Upper lobe of right lung (tissue), 1 donor: Measurements from ENCODE around the gene PRDM5. TPM values are rescaled to one million over a fixed set of nuclear protein-coding genes. Genes with fewer than 3 reads are reported as not detected.

Experiments
- ATAC-seq: fragments of 200-7000 bp; cut with Tn5 transposase; one replicate; pipeline ENCODE4 v1.9.1; 2020; ENCODE audit warnings: mild to moderate bottlenecking, moderate library complexity
- DNase-seq: peaks from one replicate; pipeline ENCODE4 v3.0.0-alpha.2; 2020
- H3K27ac ChIP-seq: fragments of 200-600 bp; one replicate; pipeline ENCODE4 v1.8.0; 2022
- H3K27me3 ChIP-seq: fragments of 200-600 bp; one replicate; pipeline ENCODE4 v1.8.0; 2022; ENCODE audit warnings: mild to moderate bottlenecking
- H3K36me3 ChIP-seq: fragments of 200-600 bp; one replicate; pipeline ENCODE4 v1.8.0; 2022
- H3K4me1 ChIP-seq: fragments of 200-600 bp; one replicate; pipeline ENCODE4 v1.8.0; 2022
- H3K4me3 ChIP-seq: fragments of 200-600 bp; one replicate; pipeline ENCODE4 v1.8.0; 2022; ENCODE audit warnings: mild to moderate bottlenecking
- H3K9me3 ChIP-seq: fragments of 200-600 bp; one replicate; pipeline ENCODE4 v1.8.0; 2022
- CTCF ChIP-seq: fragments of 200-600 bp; IDR thresholded peaks from one replicate; pipeline ENCODE4 v1.8.0; 2022; ENCODE audit warnings: antibody characterized with exemption
- intact Hi-C: fragments of 100-400 bp; cut with DNase I; formaldehyde crosslinking; loops from one replicate; pipeline ENCODE4 v1.11.0; 2022
- total RNA-seq: library from RNA; stranded (reverse); fragmentation: NEBNext Ultra II Directional; extraction: Animal tissue kit (Norgen Biotek cat#: 25700); gene quantifications from one replicate; pipeline ENCODE4 v1.2.1, GENCODE V29; 2021
- donor health status: DM: no; HTN: yes; CAD: no; lungs with severe emphysema.

Gene PRDM5
- total RNA-seq, 1 donor from 2014 or later, result 17.0 TPM

GRCh38 chr4:120765260-120765680 lies 157.3 kb downstream of the PRDM5 start:
- Histone ChIP-seq H3K9me3 (no peaks in the 10 kb centered on the region), H3K27me3 (no peaks in the 10 kb centered on the region), H3K36me3 (no peaks in the 10 kb centered on the region), H3K4me3 (no peak overlapping the region), H3K27ac (no peak overlapping the region), H3K4me1 (peaks cover 3% of the 10 kb centered on the region)
- ATAC-seq (no peak), DNase-seq (no peak)
- no peak for TF ChIP-seq CTCF
- intact Hi-C loops, result no loop called here

GRCh38 chr4:120763650-120764049 lies 158.9 kb downstream of the PRDM5 start:
- intact Hi-C loops, result no loop called here
- peaks cover 3% of the 10 kb centered on the region for H3K4me1 ChIP-seq
- H3K36me3 ChIP-seq, result no peaks in the 10 kb centered on the region
- H3K27ac ChIP-seq, result no peak overlapping the region
- no peaks in the 10 kb centered on the region for H3K27me3 ChIP-seq
- no peak overlapping the region for H3K4me3 ChIP-seq
- no peak for ATAC-seq
- no peak for TF ChIP-seq CTCF
- H3K9me3 ChIP-seq, result no peaks in the 10 kb centered on the region
- DNase-seq, result no peak

- Histone ChIP-seq H3K4me1 (peaks cover 3% of the 10 kb centered on the region), H3K9me3 (no peaks in the 10 kb centered on the region), H3K4me3 (no peak overlapping the region), H3K27me3 (no peaks in the 10 kb centered on the region), H3K27ac (no peak overlapping the region), H3K36me3 (no peaks in the 10 kb centered on the region)
- ATAC-seq, result no peak
- no peak for DNase-seq
- TF ChIP-seq CTCF, result no peak
- intact Hi-C loops, result no loop called here
These were observed 161.5 kb downstream of the PRDM5 start for GRCh38 chr4:120761070-120761469.

GRCh38 chr4:120760047-120760446 lies 162.5 kb downstream of the PRDM5 start:
- Histone ChIP-seq H3K9me3 (no peaks in the 10 kb centered on the region), H3K36me3 (no peaks in the 10 kb centered on the region), H3K27ac (no peak overlapping the region), H3K27me3 (no peaks in the 10 kb centered on the region), H3K4me1 (no peaks in the 10 kb centered on the region), H3K4me3 (no peak overlapping the region)
- intact Hi-C loops, result no loop called here
- no peak for ATAC-seq
- DNase-seq, result no peak
- no peak for TF ChIP-seq CTCF

GRCh38 chr4:120755864-120756263 lies 166.7 kb downstream of the PRDM5 start:
- Histone ChIP-seq H3K36me3 (peaks cover 4% of the 10 kb centered on the region), H3K9me3 (peaks cover 7% of the 10 kb centered on the region), H3K4me3 (no peak overlapping the region), H3K4me1 (no peaks in the 10 kb centered on the region), H3K27me3 (no peaks in the 10 kb centered on the region), H3K27ac (no peak overlapping the region)
- ATAC-seq, result no peak
- TF ChIP-seq CTCF, result no peak
- no peak for DNase-seq
- intact Hi-C loops, result no loop called here

GRCh38 chr4:120754590-120754989 lies 167.9 kb downstream of the PRDM5 start:
- Histone ChIP-seq H3K9me3 (peaks cover 8% of the 10 kb centered on the region), H3K27ac (no peak overlapping the region), H3K36me3 (peaks cover 4% of the 10 kb centered on the region), H3K27me3 (no peaks in the 10 kb centered on the region), H3K4me3 (no peak overlapping the region), H3K4me1 (no peaks in the 10 kb centered on the region)
- ATAC-seq (peak; percentile 56), DNase-seq (no peak)
- intact Hi-C loops, result no loop called here
- TF ChIP-seq CTCF, result no peak
